ENCODE measurements around the gene STX4.

Gene STX4

DNA sequence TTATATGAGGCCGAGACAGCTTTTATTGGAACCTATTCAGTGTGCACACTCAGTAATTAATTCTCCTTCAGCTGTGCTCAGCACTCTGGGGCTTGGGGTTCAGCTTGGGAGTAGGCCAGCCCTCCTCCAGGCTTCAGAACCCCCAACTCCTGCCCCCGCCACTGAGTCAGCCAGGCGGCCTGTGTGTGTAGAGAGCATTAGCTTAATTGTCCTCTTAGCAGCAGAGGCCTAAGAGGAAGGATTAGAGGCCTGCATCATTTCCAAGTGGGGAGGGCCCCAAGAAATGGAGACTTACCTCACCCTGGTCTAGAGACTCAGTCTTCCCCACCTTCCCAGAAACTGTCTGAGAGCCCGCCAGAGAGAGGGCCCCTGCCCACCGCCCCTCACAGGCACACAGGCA lies 54.6 kb downstream of the STX4 start:
- H3K4me3 ChIP-seq (ENCODE audit: insufficient read length, low read depth), result no peak overlapping the region
- H3K9ac ChIP-seq (ENCODE audit: insufficient read length, low read depth), result no peak overlapping the region
- DNase-seq (ENCODE audit: low read depth, low spot score), result no peak
- no peak for TF ChIP-seq ZNF274 (IDR thresholded peaks at IDR 0.05; ENCODE audit: low read depth, low read length)
- TF ChIP-seq YY1 (IDR thresholded peaks at IDR 0.05; ENCODE audit: insufficient read depth, insufficient read length), result no peak
- no peak for TF ChIP-seq SUZ12 (IDR thresholded peaks at IDR 0.05; ENCODE audit: extremely low read depth, insufficient read depth, insufficient read length)
- H3K27me3 ChIP-seq (ENCODE audit: insufficient read depth, insufficient read length), result no peaks in the 10 kb centered on the region
- H3K36me3 ChIP-seq (ENCODE audit: insufficient read depth, insufficient read length, low read length), result peaks cover 78% of the 10 kb centered on the region
- no peaks in the 10 kb centered on the region for H3K9me3 ChIP-seq (ENCODE audit: insufficient read depth, low read length)
- H3K4me1 ChIP-seq (ENCODE audit: insufficient read depth, insufficient read length), result peaks cover 7% of the 10 kb centered on the region

DNA sequence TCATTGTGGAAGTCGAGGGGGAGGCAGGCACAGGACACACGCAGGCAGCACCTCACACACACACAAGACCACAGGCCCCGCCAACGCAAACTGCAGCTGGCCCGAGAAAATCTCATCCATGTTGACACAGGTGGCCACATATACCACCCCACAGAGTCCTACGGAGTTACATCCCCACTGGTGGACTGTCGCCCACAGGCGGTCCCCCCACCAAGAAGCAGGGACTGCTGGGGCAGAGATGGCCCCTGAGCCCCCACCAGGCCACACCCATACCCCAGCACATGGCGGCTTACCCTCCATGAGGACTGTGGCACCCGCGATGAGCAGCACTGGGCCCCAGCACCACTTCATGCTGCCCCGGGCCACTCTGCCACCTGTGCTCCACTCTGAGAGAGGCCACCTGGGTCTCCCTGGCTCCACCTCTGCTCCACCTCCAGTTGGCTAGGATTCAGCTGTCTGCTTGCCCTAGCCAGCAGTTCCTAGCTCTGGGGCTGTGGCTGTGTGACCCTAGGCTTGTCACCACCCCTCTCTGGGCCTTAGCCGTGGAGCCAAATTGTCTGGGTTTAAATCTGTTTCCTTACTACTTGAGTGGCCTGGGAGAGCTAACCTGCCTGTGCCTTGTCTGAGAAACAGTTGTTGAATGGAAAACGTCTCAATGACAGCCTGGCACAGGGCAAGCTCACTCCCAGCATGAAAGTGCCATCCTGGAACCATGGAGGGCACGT lies 55.3 kb downstream of the STX4 start, which contains the start of gene PRSS53:
Gene PRSS53, minus strand, starts transcription at position 485 of the 725 bp plus-strand sequence. Its CDS starts 134 bp downstream, at position 351.
- no peak for DNase-seq (ENCODE audit: low read depth, low spot score)
- Histone ChIP-seq H3K4me1 (ENCODE audit: insufficient read depth, insufficient read length) (peaks cover 7% of the 10 kb centered on the region), H3K36me3 (ENCODE audit: insufficient read depth, insufficient read length, low read length) (peaks cover 71% of the 10 kb centered on the region), H3K4me3 (ENCODE audit: insufficient read length, low read depth) (no peak within 1 kb of the TSS), H3K9ac (ENCODE audit: insufficient read length, low read depth) (no peak within 1 kb of the TSS), H3K9me3 (ENCODE audit: insufficient read depth, low read length) (no peaks in the 10 kb centered on the region), H3K27me3 (ENCODE audit: insufficient read depth, insufficient read length) (no peaks in the 10 kb centered on the region)
- TF ChIP-seq SUZ12 (IDR thresholded peaks at IDR 0.05; ENCODE audit: extremely low read depth, insufficient read depth, insufficient read length) (no peak), ZNF274 (IDR thresholded peaks at IDR 0.05; ENCODE audit: low read depth, low read length) (no peak), YY1 (IDR thresholded peaks at IDR 0.05; ENCODE audit: insufficient read depth, insufficient read length) (no peak)

DNA sequence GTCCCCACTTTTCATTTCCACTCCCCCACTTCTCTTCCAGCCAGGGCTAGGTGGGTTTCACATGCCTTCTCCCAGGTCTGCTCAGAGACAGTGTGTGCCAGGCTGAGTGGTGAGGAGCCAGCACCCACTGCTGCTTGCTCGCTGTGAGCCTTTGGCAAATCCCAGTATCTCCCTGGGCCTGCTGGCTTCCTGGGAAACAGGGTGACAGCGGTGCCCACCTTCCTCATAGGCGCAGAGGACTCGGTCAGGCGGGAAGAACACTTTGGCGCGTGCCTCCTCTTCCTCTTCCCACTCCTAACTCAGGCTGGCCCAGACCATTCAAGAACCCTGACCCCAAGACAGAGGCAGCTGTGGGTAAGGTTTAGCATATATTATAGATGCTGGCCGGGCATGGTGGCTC lies 55.8 kb downstream of the STX4 start:
- Histone ChIP-seq H3K9ac (ENCODE audit: insufficient read length, low read depth) (no peak overlapping the region), H3K4me3 (ENCODE audit: insufficient read length, low read depth) (no peak overlapping the region), H3K4me1 (ENCODE audit: insufficient read depth, insufficient read length) (peaks cover 7% of the 10 kb centered on the region), H3K27me3 (ENCODE audit: insufficient read depth, insufficient read length) (no peaks in the 10 kb centered on the region), H3K9me3 (ENCODE audit: insufficient read depth, low read length) (no peaks in the 10 kb centered on the region), H3K36me3 (ENCODE audit: insufficient read depth, insufficient read length, low read length) (peaks cover 66% of the 10 kb centered on the region)
- DNase-seq (ENCODE audit: low read depth, low spot score), result no peak
- TF ChIP-seq YY1 (IDR thresholded peaks at IDR 0.05; ENCODE audit: insufficient read depth, insufficient read length) (no peak), ZNF274 (IDR thresholded peaks at IDR 0.05; ENCODE audit: low read depth, low read length) (no peak), SUZ12 (IDR thresholded peaks at IDR 0.05; ENCODE audit: extremely low read depth, insufficient read depth, insufficient read length) (no peak)

Data from NT2/D1 (cell line).